ENCODE results near the gene ABCA4. TPM values are rescaled to one million over a fixed set of nuclear protein-coding genes. Genes with fewer than 3 reads are reported as not detected.

The ABCA4 gene
- total RNA-seq, 1 experiment from 2014 or later = 0.29 TPM

- no peaks in the 10 kb centered on the region for H3F3A ChIP-seq (ENCODE audit: low read length, unreplicated experiment)
- no peak overlapping the region for H2AFZ ChIP-seq (ENCODE audit: low read length)
- H3K9me3 ChIP-seq (ENCODE audit: low read length) = no peaks in the 10 kb centered on the region
- no peaks in the 10 kb centered on the region for H4K20me1 ChIP-seq (ENCODE audit: low read length)
- no peak overlapping the region for H3K4me2 ChIP-seq (ENCODE audit: low read length)
- no peak overlapping the region for H3K27ac ChIP-seq (ENCODE audit: low read length)
- H3K79me2 ChIP-seq (ENCODE audit: low read length) = no peaks in the 10 kb centered on the region
- no peaks in the 10 kb centered on the region for H3K27me3 ChIP-seq (ENCODE audit: low read length)
- peak; percentile 60 for DNase-seq
- intact Hi-C loops (cut with micrococcal nuclease) = loop anchor here (10.0 kb wide), 1 partner anchor 782 kb away; no protein-coding TSS in a partner anchor
- ATAC-seq = peak; percentile 42
- H3K4me1 ChIP-seq (ENCODE audit: insufficient read depth, low read length) = peaks cover 22% of the 10 kb centered on the region; the same call in 1 of the 2 replicates
- TF ChIP-seq, protein P1, sequence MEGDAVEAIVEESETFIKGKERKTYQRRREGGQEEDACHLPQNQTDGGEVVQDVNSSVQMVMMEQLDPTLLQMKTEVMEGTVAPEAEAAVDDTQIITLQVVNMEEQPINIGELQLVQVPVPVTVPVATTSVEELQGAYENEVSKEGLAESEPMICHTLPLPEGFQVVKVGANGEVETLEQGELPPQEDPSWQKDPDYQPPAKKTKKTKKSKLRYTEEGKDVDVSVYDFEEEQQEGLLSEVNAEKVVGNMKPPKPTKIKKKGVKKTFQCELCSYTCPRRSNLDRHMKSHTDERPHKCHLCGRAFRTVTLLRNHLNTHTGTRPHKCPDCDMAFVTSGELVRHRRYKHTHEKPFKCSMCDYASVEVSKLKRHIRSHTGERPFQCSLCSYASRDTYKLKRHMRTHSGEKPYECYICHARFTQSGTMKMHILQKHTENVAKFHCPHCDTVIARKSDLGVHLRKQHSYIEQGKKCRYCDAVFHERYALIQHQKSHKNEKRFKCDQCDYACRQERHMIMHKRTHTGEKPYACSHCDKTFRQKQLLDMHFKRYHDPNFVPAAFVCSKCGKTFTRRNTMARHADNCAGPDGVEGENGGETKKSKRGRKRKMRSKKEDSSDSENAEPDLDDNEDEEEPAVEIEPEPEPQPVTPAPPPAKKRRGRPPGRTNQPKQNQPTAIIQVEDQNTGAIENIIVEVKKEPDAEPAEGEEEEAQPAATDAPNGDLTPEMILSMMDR (conservative IDR thresholded peaks at IDR 0.05; ENCODE audit: low read depth, low read length) = no peak
- TF ChIP-seq EZH2 (IDR thresholded peaks at IDR 0.05; ENCODE audit: low read length, unreplicated experiment) = no peak
- TF ChIP-seq EZH2phosphoT487 (IDR thresholded peaks at IDR 0.05; ENCODE audit: borderline replicate concordance, low read length) = no peak
- H3K36me3 ChIP-seq (ENCODE audit: low read depth, low read length) = no peaks in the 10 kb centered on the region
- H3K9ac ChIP-seq (ENCODE audit: low read length) = no peak overlapping the region
- H3K4me3 ChIP-seq (ENCODE audit: low read length) = no peak overlapping the region
- ChIA-PET POLR2A (ENCODE audit: unreplicated experiment) (interaction anchor here (0.5 kb wide), 1 partner anchor 137 kb away, joined by 3 read pairs; no protein-coding TSS in a partner anchor), CTCF (interaction anchor here (1.5 kb wide), 1 partner anchor 314 kb away, joined by 11 read pairs; no protein-coding TSS in a partner anchor)
- BruUV-seq (replicated peaks) = no TSS peak
- no peaks in the 10 kb centered on the region for H3K9me2 ChIP-seq (replicated peaks; ENCODE audit: low read length)
Observed at GRCh38 chr1:94022471-94023189, 98.3 kb downstream of the ABCA4 start.

DNA sequence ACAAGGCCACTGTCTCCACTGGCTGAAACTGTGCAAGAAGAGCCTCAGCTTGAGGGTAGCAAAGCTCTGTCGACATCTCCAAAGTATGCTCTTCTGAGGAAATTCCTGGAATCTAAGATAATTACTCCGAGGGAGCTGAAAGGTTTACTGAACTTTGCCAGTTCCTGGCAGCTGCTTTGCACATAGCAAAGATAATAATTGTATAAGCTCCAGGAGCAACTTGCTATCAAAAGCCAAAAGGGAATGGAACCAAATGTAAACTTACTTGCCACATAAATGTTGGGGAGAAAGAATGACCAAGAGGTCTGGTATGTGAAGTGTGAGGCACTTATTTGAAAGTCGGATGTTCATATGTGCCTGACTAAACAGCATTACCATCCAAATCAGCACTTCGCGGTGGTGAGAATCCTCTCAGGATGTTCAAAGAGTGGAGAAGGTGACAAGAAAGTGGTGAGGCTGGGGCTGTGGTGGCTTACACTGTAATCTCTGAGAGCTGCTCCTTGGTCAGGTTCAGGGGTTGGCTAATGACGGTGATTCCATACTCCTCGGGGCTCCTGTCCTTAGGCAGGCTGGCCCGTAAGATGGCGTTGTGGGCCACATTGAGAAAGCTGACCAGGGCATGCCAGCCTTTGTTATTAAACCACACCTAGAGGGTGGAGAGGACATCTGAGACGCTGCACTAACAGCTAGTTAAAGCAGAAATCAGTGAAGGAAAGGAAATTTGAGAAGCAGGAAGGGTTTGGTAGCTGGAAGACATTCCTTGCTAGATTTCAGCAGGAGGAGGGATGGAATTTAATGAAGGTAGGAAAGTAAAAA, 100.0 kb downstream of the ABCA4 start:
- BruUV-seq (replicated peaks) = no TSS peak
- no peak for TF ChIP-seq EZH2phosphoT487 (IDR thresholded peaks at IDR 0.05; ENCODE audit: borderline replicate concordance, low read length)
- no peak for TF ChIP-seq EZH2 (IDR thresholded peaks at IDR 0.05; ENCODE audit: low read length, unreplicated experiment)
- TF ChIP-seq, protein P1 (conservative IDR thresholded peaks at IDR 0.05; ENCODE audit: low read depth, low read length) = no peak
- CTCF ChIA-PET = interaction anchor here (1.5 kb wide), 1 partner anchor 315 kb away, joined by 11 read pairs; no protein-coding TSS in a partner anchor
- no peaks in the 10 kb centered on the region for H3K79me2 ChIP-seq (ENCODE audit: low read length)
- H3K4me2 ChIP-seq (ENCODE audit: low read length) = no peak overlapping the region
- no peaks in the 10 kb centered on the region for H3F3A ChIP-seq (ENCODE audit: low read length, unreplicated experiment)
- no peaks in the 10 kb centered on the region for H3K9me3 ChIP-seq (ENCODE audit: low read length)
- H3K27me3 ChIP-seq (ENCODE audit: low read length) = no peaks in the 10 kb centered on the region
- peak overlapping the region; percentile 6; the same call in 1 of the 2 replicates for H2AFZ ChIP-seq (ENCODE audit: low read length)
- peaks cover 14% of the 10 kb centered on the region; the same call in 1 of the 2 replicates for H3K4me1 ChIP-seq (ENCODE audit: insufficient read depth, low read length)
- no peak overlapping the region for H3K4me3 ChIP-seq (ENCODE audit: low read length)
- H3K27ac ChIP-seq (ENCODE audit: low read length) = no peak overlapping the region
- no peaks in the 10 kb centered on the region for H3K36me3 ChIP-seq (ENCODE audit: low read depth, low read length)
- intact Hi-C loops (cut with micrococcal nuclease) = loop anchor here (10.0 kb wide), 1 partner anchor 784 kb away; no protein-coding TSS in a partner anchor
- POLR2A ChIA-PET (ENCODE audit: unreplicated experiment) = interaction anchor here (0.6 kb wide), 2 partner anchors 237 to 941 kb away, joined by 3 read pairs; no protein-coding TSS in a partner anchor
- no peaks in the 10 kb centered on the region for H3K9me2 ChIP-seq (replicated peaks; ENCODE audit: low read length)
- peak; percentile 28; the same call in 1 of the 2 replicates for ATAC-seq
- no peak overlapping the region for H3K9ac ChIP-seq (ENCODE audit: low read length)
- DNase-seq = peak; percentile 41
- H4K20me1 ChIP-seq (ENCODE audit: low read length) = no peaks in the 10 kb centered on the region
